KMS-11 (cell line): ENCODE measurements around the gene ZNF124.

ENCODE experiments used
- H2AFZ ChIP-seq: fragments of 200-600 bp; sonication (generic); 2 replicates; pipeline ENCODE4 v1.6.1; 2016; ENCODE audit warnings: antibody characterized with exemption, mixed run types, low read depth
- H3K27ac ChIP-seq: fragments of 200-600 bp; sonication (generic); 2 replicates; pipeline ENCODE4 v1.6.1; 2016; ENCODE audit warnings: mild to moderate bottlenecking, mixed run types
- H3K27me3 ChIP-seq: fragments of 200-600 bp; sonication (generic); 2 replicates; pipeline ENCODE4 v1.6.1; 2017; ENCODE audit warnings: mild to moderate bottlenecking, low read depth, mixed run types, moderate library complexity; ENCODE audit not compliant: insufficient read depth
- H3K36me3 ChIP-seq: fragments of 200-600 bp; sonication (generic); 2 replicates; pipeline ENCODE4 v1.6.1; 2017; ENCODE audit warnings: mild to moderate bottlenecking, mixed run types; ENCODE audit not compliant: insufficient read depth
- H3K4me1 ChIP-seq: fragments of 200-600 bp; sonication (generic); 2 replicates; pipeline ENCODE4 v1.6.1; 2016; ENCODE audit warnings: mild to moderate bottlenecking, low read depth, mixed run types; ENCODE audit not compliant: poor library complexity, severe bottlenecking
- H3K4me2 ChIP-seq: fragments of 200-600 bp; sonication (generic); 2 replicates; pipeline ENCODE4 v1.7.0; 2016; ENCODE audit warnings: mild to moderate bottlenecking, mixed run types
- H3K4me3 ChIP-seq: fragments of 200-600 bp; sonication (generic); IDR thresholded peaks from 2 replicates; pipeline ENCODE4 v1.6.1; 2017; ENCODE audit warnings: low read depth, low read length, mixed read lengths; ENCODE audit not compliant: insufficient read depth
- H3K79me2 ChIP-seq: fragments of 200-600 bp; sonication (generic); 2 replicates; pipeline ENCODE4 v1.6.1; 2016; ENCODE audit warnings: low read depth, mixed run types; ENCODE audit not compliant: insufficient read depth
- H3K9ac ChIP-seq: fragments of 200-600 bp; sonication (generic); 2 replicates; pipeline ENCODE4 v1.6.1; 2016; ENCODE audit warnings: mild to moderate bottlenecking, mixed run types
- H4K20me1 ChIP-seq: fragments of 200-600 bp; sonication (generic); 2 replicates; pipeline ENCODE4 v1.6.1; 2016; ENCODE audit warnings: mild to moderate bottlenecking, mixed run types; ENCODE audit not compliant: insufficient read depth
- TF ChIP-seq, protein P1 (sequence below): fragments of 200-600 bp; sonication (generic); conservative IDR thresholded peaks from 2 replicates; pipeline ENCODE4 v1.6.1; 2017; ENCODE audit warnings: low read depth, mild to moderate bottlenecking, antibody characterized with exemption, low read length, moderate library complexity, mixed read lengths

The ZNF124 gene

DNA sequence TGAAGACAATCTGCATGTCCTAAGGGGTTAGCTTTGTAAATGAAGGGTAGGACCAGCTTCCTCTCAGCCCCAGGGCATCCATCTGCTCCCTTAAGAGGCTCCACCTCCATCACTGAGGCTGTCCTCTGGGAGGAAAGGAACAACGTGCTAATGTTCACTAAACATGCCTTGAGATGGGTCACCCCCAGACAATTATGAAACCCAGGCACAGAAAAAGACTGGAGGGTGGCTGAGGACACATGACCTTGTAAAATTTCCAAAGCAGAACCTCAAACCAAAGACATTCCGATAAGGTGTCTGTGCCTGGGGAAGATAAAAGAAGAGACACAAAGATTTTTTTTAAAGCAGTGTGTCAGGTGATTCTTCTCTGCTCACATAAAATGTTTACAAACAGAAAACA is 37.6 kb upstream of the ZNF124 start:
- TF ChIP-seq, protein P1, sequence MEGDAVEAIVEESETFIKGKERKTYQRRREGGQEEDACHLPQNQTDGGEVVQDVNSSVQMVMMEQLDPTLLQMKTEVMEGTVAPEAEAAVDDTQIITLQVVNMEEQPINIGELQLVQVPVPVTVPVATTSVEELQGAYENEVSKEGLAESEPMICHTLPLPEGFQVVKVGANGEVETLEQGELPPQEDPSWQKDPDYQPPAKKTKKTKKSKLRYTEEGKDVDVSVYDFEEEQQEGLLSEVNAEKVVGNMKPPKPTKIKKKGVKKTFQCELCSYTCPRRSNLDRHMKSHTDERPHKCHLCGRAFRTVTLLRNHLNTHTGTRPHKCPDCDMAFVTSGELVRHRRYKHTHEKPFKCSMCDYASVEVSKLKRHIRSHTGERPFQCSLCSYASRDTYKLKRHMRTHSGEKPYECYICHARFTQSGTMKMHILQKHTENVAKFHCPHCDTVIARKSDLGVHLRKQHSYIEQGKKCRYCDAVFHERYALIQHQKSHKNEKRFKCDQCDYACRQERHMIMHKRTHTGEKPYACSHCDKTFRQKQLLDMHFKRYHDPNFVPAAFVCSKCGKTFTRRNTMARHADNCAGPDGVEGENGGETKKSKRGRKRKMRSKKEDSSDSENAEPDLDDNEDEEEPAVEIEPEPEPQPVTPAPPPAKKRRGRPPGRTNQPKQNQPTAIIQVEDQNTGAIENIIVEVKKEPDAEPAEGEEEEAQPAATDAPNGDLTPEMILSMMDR = no peak
- Histone ChIP-seq H3K4me2 (peak overlapping the region; percentile 65), H3K4me1 (peaks cover 67% of the 10 kb centered on the region), H3K36me3 (0 out of 2 replicates have a peak, but pooled peaks cover 6% of the 10 kb centered on the region), H3K27ac (peak overlapping the region; percentile 48; the same call in 1 of the 2 replicates), H2AFZ (no peak overlapping the region), H3K9ac (peak overlapping the region; percentile 59; the same call in 1 of the 2 replicates), H3K79me2 (peaks cover 62% of the 10 kb centered on the region), H3K4me3 (peak overlapping the region; percentile 91), H3K27me3 (no peaks in the 10 kb centered on the region), H4K20me1 (no peaks in the 10 kb centered on the region)

- H3K79me2 ChIP-seq = peaks cover 77% of the 10 kb centered on the region
- H3K4me3 ChIP-seq = no peak overlapping the region
- H4K20me1 ChIP-seq = no peaks in the 10 kb centered on the region
- H3K36me3 ChIP-seq = peaks cover 16% of the 10 kb centered on the region; the same call in 1 of the 2 replicates
- H3K4me1 ChIP-seq = peaks cover 26% of the 10 kb centered on the region
- H3K9ac ChIP-seq = no peak overlapping the region
- TF ChIP-seq, protein P1 = no peak
- no peaks in the 10 kb centered on the region for H3K27me3 ChIP-seq
- no peak overlapping the region for H3K4me2 ChIP-seq
- no peak overlapping the region for H3K27ac ChIP-seq
- H2AFZ ChIP-seq = no peak overlapping the region
These were observed 32.4 kb upstream of the ZNF124 start for GRCh38 chr1:247204177-247204647.

DNA sequence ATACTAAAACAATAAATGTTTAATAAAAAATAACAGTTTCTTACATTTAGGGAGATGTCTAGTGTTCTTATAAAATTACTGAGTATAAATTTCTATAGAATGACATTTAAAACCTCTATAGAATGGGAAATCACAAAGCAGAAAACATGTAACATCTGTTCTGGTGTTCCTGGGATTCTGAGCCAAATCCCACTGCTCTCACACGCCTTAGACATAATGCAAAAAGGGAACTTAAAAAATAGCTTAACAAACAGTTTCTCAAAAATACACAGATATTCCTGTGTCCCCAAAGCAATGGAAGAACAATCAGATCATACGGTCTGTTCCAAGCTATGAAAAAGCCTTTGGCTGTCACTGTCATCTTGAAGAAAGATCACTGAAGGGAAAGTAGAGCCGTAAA is 27.0 kb upstream of the ZNF124 start:
- Histone ChIP-seq H3K4me2 (no peak overlapping the region), H3K4me3 (no peak overlapping the region), H3K79me2 (peaks cover 24% of the 10 kb centered on the region; the same call in 1 of the 2 replicates), H3K27ac (no peak overlapping the region), H3K9ac (no peak overlapping the region), H3K36me3 (peaks cover 40% of the 10 kb centered on the region), H3K27me3 (no peaks in the 10 kb centered on the region), H3K4me1 (no peaks in the 10 kb centered on the region), H4K20me1 (no peaks in the 10 kb centered on the region), H2AFZ (no peak overlapping the region)
- TF ChIP-seq, protein P1 = no peak

- Histone ChIP-seq H3K4me3 (no peak overlapping the region), H3K36me3 (peaks cover 36% of the 10 kb centered on the region), H4K20me1 (no peaks in the 10 kb centered on the region), H3K4me1 (no peaks in the 10 kb centered on the region), H3K27me3 (no peaks in the 10 kb centered on the region), H3K27ac (no peak overlapping the region), H3K9ac (no peak overlapping the region), H3K79me2 (no peaks in the 10 kb centered on the region), H3K4me2 (no peak overlapping the region), H2AFZ (no peak overlapping the region)
- TF ChIP-seq, protein P1 = no peak
These were observed 22.1 kb upstream of the ZNF124 start for GRCh38 chr1:247193958-247194357.
